Urinary bladder (tissue), 4 donors: ENCODE measurements around the gene VWA3B. TPM values are rescaled to one million over a fixed set of nuclear protein-coding genes. Genes with fewer than 3 reads are reported as not detected.

Experiments used
- DNase-seq: peaks from one replicate; pipeline ENCODE4 v3.0.0-alpha.2; 2015; ENCODE audit errors: extremely low spot score
- H3K27ac ChIP-seq: one replicate; pipeline ENCODE4 v1.5.1; 2013; ENCODE audit warnings: low read depth, mild to moderate bottlenecking, moderate library complexity
- H3K36me3 ChIP-seq: one replicate; pipeline ENCODE4 v1.6.1; 2013; ENCODE audit warnings: mild to moderate bottlenecking, moderate library complexity; ENCODE audit not compliant: insufficient read depth
- H3K4me1 ChIP-seq: one replicate; pipeline ENCODE4 v1.6.1; 2013; ENCODE audit warnings: mild to moderate bottlenecking, moderate library complexity; ENCODE audit not compliant: insufficient read depth
- H3K4me3 ChIP-seq: one replicate; pipeline ENCODE4 v1.5.1; 2013; ENCODE audit warnings: low read depth, low read length
- WGBS: extraction: QIAGEN DNeasy Blood & Tissue Kit; methylation state at CpG from one replicate; pipeline ENCODE4 v1.1.7; 2013; 5-methylcytosine and 5-hydroxymethylcytosine counted together
- polyA plus RNA-seq: library from polyadenylated mRNA; stranded (reverse); fragments of 200-250 nt; gene quantifications from one replicate; pipeline ENCODE4 v1.2.3, GENCODE V29; 2013
- total RNA-seq: library from RNA; depleted of rRNA; stranded (reverse); fragments of >200 nt; gene quantifications from one replicate; pipeline ENCODE4 v1.2.3, GENCODE V29; 2014
- donor health status: healthy with polysubstance abuse.
- donor health status: healthy.

The VWA3B gene
- total and polyA plus RNA-seq, 2 donors, result 0.11 to 0.48 TPM

DNA sequence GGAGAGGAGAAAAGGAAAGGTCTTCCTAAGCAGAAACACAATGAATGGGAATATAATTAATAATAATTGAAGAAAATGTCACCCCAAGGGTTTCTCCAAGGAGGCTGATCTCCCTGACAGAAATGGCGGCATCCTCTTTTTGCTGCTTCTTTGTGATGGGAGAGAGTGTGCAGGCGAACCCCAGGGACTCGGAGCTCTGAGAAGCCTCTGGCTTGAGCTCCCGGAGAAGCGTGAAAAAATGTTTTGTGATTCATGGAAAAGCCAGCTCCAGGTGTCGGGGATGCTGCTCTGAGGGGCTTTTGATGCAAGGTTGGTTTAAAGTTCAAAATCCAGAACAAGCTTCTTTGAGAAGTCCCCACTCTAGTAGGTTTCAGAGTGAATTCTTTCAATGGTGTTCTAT is 91.0 kb downstream of the VWA3B start:
- Histone ChIP-seq H3K36me3 (no peaks in the 10 kb centered on the region), H3K27ac (no peak overlapping the region), H3K4me3 (no peak overlapping the region), H3K4me1 (no peaks in the 10 kb centered on the region)
- 73% methylated on average over 6 of the region's 6 CpGs for WGBS
- no peak for DNase-seq

DNA sequence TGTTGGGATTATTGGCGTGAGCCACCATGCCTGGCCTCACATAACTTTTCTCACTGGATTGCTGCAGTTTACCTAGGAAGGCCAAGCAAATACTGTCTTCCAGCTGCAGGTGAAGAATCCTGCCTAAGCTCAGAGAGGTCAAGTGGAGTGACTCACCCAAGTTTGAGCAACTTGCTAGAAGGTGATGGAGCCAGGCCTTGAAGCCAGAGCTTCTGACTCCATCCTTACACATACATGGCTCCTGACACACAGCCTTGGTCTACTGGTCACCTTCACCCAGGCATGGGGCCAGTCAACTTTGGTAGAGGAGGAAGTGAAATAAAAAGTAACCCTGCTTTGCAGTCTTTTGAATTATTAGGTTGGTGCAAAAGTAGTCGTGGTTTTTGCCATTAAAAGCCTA is 93.5 kb downstream of the VWA3B start:
- Histone ChIP-seq H3K4me3 (no peak overlapping the region), H3K4me1 (no peaks in the 10 kb centered on the region), H3K27ac (no peak overlapping the region), H3K36me3 (no peaks in the 10 kb centered on the region)
- 95% methylated on average over 2 of the region's 2 CpGs for WGBS
- DNase-seq, result no peak

DNA sequence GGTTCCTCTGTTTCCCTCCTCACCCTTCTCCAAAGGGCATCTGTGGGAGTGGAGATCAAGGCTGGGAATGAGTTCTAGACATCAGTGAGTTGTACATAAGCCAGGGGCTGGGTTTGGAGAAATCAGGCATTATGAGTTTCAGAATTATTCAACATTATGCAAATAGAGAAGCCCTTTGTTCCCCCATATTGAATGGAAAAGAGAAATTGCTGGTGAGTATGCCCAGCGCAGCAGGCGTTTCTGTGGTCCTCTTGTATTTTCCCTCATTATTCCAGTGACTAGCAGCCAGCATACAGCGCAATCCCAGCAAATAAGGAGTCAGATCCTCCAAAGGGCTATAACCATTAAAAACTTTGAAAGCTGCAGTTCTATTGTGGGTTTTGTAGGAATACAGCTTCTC is 94.4 kb downstream of the VWA3B start:
- no peak for DNase-seq
- H3K27ac ChIP-seq, result no peak overlapping the region
- H3K36me3 ChIP-seq, result no peaks in the 10 kb centered on the region
- H3K4me3 ChIP-seq, result no peak overlapping the region
- 98% methylated on average over 3 of the region's 3 CpGs for WGBS
- H3K4me1 ChIP-seq, result no peaks in the 10 kb centered on the region

DNA sequence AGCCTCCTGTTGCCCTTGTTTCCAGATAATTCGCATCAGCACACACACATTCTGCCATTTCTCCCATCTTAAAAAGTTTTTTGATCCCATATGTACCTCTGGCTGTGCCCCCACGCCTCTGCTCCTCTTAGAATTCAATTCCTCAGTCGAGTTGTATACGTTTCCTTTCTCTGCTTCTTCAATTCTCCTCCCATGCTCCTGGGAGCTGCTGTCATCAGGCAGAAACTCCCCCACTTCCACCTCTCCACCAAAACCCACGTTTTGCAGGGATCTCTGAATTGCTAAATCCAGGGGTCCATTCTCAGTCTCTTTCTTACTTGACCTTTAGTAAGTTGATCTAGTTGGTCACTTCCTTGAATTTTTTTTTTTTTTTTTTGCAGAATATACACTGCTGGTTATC is 98.8 kb downstream of the VWA3B start:
- 71% methylated on average over 5 of the region's 5 CpGs for WGBS
- H3K27ac ChIP-seq, result no peak overlapping the region
- no peak for DNase-seq
- no peak overlapping the region for H3K4me3 ChIP-seq
- H3K36me3 ChIP-seq, result no peaks in the 10 kb centered on the region
- H3K4me1 ChIP-seq, result no peaks in the 10 kb centered on the region

DNA sequence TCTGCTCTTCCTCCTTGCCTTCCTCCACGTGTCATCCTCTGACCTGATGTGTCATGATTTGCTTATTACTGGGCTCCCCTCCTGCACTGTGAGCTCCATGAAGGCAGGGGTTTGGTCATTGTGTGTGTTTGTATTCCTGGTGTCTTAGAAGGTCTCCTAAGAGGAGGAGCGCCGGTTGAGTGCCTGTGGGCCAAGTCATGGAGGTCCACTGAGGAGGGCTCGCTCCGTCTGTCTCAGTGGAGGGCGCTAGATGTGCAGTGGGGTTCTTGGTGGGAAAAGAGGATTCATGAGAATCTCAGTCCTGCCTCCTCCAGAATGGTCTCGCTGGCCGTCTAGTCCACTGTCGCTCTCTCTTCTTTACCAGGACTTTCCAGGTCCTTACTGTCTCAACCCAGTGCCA is 100.2 kb downstream of the VWA3B start:
- no peak overlapping the region for H3K4me3 ChIP-seq
- WGBS, result 93% methylated on average over 9 of the region's 9 CpGs
- H3K27ac ChIP-seq, result no peak overlapping the region
- DNase-seq, result no peak
- H3K36me3 ChIP-seq, result no peaks in the 10 kb centered on the region
- no peaks in the 10 kb centered on the region for H3K4me1 ChIP-seq

DNA sequence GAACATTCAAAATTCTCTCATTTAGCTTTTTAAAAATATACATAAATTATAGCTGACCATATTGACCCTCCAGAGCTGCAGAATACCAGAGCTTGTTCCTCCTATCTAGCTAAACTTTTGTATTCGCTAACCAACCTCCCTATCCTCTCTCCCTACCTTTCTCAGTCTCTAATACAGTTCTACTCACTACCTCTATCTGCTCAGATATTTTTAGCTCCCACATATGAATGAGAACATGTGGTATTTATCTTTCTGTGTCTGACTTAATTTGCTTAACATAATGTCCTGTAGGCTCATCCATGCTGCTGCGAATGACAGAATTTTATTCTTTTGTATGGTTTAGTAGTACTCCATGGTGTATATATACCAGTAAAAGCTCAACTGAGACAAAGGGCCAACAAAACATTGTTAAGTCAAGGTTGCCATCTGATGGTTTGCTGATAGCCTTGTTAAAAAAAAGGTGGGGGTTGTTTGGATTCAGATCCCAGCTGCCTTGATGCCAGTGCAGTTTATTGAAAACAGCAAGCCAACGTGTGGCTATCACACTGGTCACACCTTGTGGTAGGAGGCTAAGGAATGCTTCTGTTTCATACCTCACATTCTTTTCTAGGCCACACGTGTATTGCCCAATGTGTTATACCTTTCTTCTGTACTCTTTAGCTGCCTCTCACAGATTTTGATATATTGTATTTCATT is 101.5 kb downstream of the VWA3B start:
- no peaks in the 10 kb centered on the region for H3K4me1 ChIP-seq
- no peak overlapping the region for H3K4me3 ChIP-seq
- no peak for DNase-seq
- no peak overlapping the region for H3K27ac ChIP-seq
- no peaks in the 10 kb centered on the region for H3K36me3 ChIP-seq
- WGBS, result 74% methylated on average over 4 of the region's 4 CpGs

DNA sequence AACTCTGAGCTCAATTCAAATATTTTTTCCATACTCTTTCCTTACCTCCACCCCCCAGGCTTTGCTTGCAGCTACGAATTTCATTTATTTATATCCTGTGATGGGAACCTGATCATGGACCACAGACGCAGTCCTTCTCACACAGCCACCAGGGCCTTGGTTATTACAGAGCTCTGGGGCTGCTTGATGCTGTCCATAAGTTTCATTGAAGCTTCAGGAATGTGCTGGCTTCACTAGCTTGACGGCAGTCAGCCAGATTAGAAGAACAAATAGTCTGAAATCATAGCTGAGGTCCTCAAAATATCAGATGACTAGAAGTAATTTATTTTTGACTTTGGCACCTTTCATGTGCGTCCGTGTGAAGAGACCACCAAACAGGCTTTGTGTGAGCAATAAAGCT is 104.9 kb downstream of the VWA3B start:
- 45% methylated on average over 5 of the region's 5 CpGs for WGBS
- no peak overlapping the region for H3K27ac ChIP-seq
- no peaks in the 10 kb centered on the region for H3K36me3 ChIP-seq
- no peak overlapping the region for H3K4me3 ChIP-seq
- no peak for DNase-seq
- H3K4me1 ChIP-seq, result no peaks in the 10 kb centered on the region

DNA sequence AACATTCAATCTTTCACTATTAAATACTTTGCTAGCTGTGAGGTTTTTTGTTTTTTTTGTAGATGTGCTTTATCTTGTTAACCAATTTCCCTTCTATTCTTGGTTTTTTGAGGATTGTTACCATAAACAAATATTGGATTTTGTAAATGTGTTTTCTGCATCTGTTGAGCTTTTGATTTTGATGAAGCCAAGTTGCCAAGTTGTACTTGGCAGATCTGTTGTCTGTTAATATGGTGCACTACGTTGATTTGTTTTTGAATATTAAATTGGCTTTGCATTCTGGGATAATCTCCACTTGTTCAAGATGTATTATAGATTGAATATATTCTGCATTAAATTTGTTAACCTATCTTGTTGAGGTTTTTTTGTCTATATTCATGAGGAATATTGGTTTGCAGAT is 114.6 kb downstream of the VWA3B start:
- no peaks in the 10 kb centered on the region for H3K36me3 ChIP-seq
- 82% methylated on average over 1 of the region's 1 CpG for WGBS
- no peak overlapping the region for H3K4me3 ChIP-seq
- no peak overlapping the region for H3K27ac ChIP-seq
- DNase-seq, result no peak
- H3K4me1 ChIP-seq, result no peaks in the 10 kb centered on the region

DNA sequence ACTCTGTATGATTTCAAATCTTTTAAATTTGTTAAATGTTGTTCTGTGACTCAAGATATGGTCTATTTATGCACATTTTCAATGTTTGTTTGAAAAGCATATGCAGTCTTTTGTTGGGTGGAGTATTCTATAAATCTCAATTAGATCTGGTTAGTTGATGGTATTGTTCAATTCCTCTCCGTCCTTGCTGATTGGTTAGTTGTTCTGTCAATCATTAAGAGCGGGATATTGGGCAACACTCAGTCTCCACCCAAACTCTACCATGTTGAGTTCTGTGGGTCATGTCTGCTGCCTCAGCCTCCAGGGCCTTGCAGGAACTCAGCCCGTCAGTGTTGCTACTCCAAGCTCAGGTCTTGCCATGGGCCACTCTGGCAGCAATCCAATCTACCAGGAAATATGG is 118.9 kb downstream of the VWA3B start:
- Histone ChIP-seq H3K4me3 (no peak overlapping the region), H3K36me3 (no peaks in the 10 kb centered on the region), H3K4me1 (no peaks in the 10 kb centered on the region), H3K27ac (no peak overlapping the region)
- DNase-seq, result no peak
- 93% methylated on average over 3 of the region's 3 CpGs for WGBS

DNA sequence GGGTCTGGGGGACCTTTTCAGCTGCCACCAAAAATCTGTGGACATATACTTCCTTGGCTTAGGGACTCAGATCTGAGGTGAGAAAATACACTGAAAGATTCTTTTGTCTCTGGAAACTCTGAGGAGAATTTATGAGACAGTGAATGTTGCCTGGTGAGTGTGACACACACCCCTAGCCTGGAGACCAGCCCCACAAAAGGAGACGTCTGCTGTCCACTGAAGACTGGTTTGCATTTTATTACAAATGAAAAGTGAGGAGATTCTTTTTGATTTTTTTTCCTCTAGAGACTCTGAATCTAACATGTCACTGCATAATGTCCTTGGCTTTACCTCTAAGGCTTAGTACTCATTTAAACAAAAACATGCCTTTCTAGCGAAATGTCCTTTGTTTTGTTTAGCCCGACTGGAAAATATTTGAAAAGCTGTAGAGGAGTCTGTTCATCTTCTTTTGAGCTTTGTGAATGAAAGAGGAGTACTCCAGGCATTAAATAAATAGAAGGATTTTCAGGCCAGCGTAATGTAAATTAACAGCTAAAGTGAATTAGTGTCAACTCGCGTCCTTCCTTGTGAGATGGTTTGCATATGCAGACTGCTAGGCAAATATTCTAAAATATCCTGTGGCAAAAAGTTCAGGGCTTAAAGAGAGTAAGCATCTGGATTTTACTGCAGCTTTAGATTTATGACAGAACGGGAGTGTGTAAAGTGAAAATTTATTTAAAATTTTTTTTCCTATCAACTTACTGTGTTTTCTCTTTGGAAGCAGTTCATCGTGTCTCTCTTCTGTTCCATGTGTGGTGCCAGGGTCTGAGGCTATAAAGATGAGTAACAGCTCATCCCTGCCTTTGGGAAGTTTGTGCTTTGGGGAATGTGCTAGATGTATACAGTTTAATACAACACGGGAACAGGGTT is 125.4 kb downstream of the VWA3B start:
- no peaks in the 10 kb centered on the region for H3K4me1 ChIP-seq
- no peak overlapping the region for H3K4me3 ChIP-seq
- H3K36me3 ChIP-seq, result no peaks in the 10 kb centered on the region
- H3K27ac ChIP-seq, result no peak overlapping the region
- peak; percentile 46 for DNase-seq
- 21% methylated on average over 9 of the region's 9 CpGs for WGBS

DNA sequence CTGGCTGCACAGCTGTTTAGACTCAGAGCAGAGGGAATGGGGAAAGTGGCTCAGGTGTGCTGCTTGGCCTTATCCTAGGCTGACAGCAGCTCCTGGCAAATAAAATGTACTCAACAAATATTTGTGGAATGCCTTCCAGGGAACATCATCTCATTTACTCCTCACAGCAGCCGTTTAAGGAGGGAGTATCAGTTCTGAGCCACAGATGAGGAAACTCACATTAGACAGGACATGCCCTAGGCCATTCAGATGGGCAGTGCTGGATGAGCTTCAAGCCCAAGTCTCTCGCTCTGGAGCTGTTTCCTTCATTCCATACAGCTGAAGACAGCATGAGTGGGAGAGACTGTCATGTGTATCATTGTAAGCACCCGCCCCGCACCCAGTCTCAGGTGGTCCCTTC is 129.6 kb downstream of the VWA3B start:
- Histone ChIP-seq H3K27ac (no peak overlapping the region), H3K36me3 (no peaks in the 10 kb centered on the region), H3K4me3 (no peak overlapping the region), H3K4me1 (no peaks in the 10 kb centered on the region)
- no peak for DNase-seq
- 76% methylated on average over 4 of the region's 4 CpGs for WGBS

DNA sequence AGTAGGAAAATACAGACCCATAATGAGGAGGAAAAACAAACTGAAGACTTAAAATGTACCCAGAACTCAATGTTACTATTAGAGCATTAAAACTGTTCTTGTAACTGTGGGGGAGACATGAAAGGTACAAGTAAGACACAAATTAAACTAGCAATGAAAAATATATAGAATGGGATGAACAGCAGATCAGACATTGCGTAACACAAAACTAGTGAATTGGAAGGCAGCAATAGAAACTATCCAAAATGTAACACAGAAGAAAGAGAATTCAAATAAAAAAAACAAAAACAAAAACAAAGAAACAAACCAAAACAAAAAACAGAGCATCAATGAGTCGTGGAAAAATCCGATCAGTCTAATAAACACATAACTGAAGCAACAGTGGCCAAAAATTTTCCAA is 132.2 kb downstream of the VWA3B start:
- 96% methylated on average over 3 of the region's 3 CpGs for WGBS
- DNase-seq, result no peak

DNA sequence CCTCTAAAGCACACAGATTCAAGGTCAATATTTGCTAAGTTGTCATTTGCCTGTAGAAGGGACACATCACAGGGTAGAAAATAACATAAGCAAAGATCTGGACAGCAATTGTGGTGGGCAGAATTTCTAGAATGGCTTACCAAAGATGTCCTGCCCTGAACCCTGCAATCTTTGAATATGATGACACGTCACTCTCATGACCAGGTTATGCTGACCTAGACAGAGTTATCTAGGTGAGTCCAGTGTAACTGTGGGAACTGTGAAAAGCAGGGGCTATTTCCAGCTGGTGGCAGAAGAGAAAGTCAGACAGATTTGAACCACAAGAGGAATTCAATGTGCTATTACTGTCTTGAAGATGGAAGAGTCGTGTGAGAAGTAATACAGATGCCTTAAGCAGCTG is 147.0 kb downstream of the VWA3B start:
- Histone ChIP-seq H3K4me3 (no peak overlapping the region), H3K27ac (no peak overlapping the region), H3K36me3 (no peaks in the 10 kb centered on the region), H3K4me1 (no peaks in the 10 kb centered on the region)
- 77% methylated on average over 2 of the region's 2 CpGs for WGBS
- DNase-seq, result no peak

More for the DNA sequence above, 132.2 kb downstream of the VWA3B start:
- no peaks in the 10 kb centered on the region for H3K36me3 ChIP-seq
- no peaks in the 10 kb centered on the region for H3K4me1 ChIP-seq
- no peak overlapping the region for H3K4me3 ChIP-seq
- no peak overlapping the region for H3K27ac ChIP-seq

DNA sequence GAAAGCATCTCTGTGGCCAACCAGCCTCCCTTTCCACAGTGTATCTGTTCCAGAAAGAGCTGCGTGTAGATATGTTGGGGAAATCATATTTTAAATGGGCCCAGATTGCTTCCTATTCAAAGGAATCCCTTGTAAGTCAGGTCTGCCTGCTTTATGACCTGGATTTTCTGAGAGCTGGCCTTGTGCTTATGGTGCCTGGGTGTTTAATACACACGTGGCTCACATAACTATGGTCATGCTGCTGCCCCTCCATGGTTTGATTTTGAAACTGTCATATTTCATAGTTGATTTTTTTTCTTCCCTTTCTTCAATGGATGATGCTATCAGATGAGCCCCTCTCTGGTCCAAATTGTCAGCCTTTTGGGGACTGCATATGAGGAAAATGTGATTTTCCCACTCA is 147.8 kb downstream of the VWA3B start:
- Histone ChIP-seq H3K4me3 (no peak overlapping the region), H3K4me1 (no peaks in the 10 kb centered on the region), H3K27ac (no peak overlapping the region), H3K36me3 (no peaks in the 10 kb centered on the region)
- WGBS, result 50% methylated on average over 2 of the region's 2 CpGs
- no peak for DNase-seq
